Measurements from ENCODE around the gene FOXP4. TPM values are rescaled to one million over a fixed set of nuclear protein-coding genes. Genes with fewer than 3 reads are reported as not detected.
"Not testable (repeated sequence)": the region's sequence is repeated elsewhere in the genome, so short reads cannot be mapped to it uniquely, and the experiment has no call there.

FOXP4 gene
- total RNA-seq, 2 donors from 2014 or later = 25.9 to 27.7 TPM

DNA sequence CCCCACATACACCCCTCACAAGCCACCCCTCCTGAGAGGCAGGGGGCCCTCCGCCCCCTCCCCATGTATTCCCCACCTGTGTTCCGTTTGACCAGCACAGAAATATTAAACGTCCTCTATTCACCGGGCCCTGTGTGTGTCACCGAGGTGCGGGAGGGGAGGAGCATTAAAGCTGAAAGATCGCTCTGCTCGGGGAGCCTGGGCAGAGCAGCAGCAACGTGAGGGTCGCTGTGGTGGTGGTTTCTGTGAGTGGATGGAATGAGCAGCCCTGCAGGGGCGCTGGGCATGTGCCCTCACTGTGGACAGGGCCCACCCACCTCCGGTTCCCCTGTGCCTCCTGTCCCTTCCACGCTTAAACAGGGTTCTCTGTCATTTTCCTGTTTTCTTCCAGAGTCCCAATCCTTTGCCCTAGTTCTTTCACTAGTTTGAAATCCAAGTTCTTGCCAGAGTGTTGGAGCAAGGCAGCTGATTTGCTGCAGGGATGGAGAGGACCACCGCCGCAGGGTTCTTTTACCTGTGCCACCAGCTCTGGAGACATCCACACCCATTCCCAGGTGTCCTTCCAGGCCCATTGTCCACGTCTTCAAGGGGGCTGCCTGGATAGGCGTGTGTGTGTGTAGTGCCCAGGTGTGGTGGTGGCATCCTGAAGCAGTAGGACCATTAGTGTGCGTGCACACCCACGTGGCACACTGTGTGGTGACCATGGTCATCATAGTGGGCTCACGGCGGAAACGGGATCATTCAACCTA is 54.5 kb downstream of the FOXP4 start:
- Mint-ChIP-seq H3K9me3 (no peaks in the 10 kb centered on the region), H3K27ac (no peak overlapping the region), H3K27me3 (ENCODE audit: low read depth) (no peaks in the 10 kb centered on the region), H3K4me3 (no peak overlapping the region), H3K36me3 (ENCODE audit: insufficient read depth in 2 of 2) (no peaks in the 10 kb centered on the region), H3K4me1 (ENCODE audit: low read depth) (peaks cover 8% of the 10 kb centered on the region)
- ATAC-seq (replicated peaks in 1 of 2) (no peak), DNase-seq (no peak)

DNA sequence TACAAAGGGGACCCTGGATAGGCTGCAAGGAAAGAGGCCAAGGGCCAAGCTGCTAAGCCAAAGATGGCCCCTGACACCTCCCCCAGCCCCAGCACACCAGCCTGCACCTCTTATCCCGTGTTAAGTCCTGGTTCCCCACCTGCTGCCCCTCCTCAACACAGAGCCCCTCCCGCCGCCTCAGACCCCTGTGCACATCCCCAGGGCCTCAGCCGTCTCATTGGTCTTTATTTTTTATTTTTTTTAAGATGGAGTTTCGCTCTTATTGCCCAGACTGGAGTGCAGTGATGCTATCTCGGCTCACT is 55.0 kb downstream of the FOXP4 start:
- Mint-ChIP-seq H3K9me3 (no peaks in the 10 kb centered on the region), H3K27ac (no peak overlapping the region), H3K4me3 (no peak overlapping the region), H3K4me1 (ENCODE audit: low read depth) (peaks cover 8% of the 10 kb centered on the region), H3K27me3 (ENCODE audit: low read depth) (no peaks in the 10 kb centered on the region), H3K36me3 (ENCODE audit: insufficient read depth in 2 of 2) (no peaks in the 10 kb centered on the region)
- no peak for ATAC-seq (replicated peaks in 1 of 2)
- DNase-seq = no peak

DNA sequence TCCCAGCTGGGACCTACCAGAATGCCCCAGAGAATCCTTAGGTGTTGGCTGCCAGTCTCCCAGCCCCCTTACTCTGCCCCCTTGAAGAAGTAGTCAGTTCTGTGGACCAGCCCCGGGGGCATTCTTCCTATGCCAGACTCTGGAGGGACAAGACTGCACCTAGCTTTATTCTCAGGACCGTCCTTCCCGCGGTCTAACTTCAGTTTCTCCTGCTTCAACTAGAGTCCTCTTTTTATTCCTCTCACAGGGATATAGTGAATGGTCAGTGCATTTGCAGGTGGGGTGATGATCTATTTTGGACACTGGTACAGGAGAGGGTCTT is 56.2 kb downstream of the FOXP4 start:
- no peak overlapping the region for H3K27ac Mint-ChIP-seq
- no peak for ATAC-seq (replicated peaks in 1 of 2)
- H3K36me3 Mint-ChIP-seq (ENCODE audit: insufficient read depth in 2 of 2) = no peaks in the 10 kb centered on the region
- no peaks in the 10 kb centered on the region for H3K27me3 Mint-ChIP-seq (ENCODE audit: low read depth)
- H3K4me3 Mint-ChIP-seq = no peak overlapping the region
- no peaks in the 10 kb centered on the region for H3K9me3 Mint-ChIP-seq
- no peak for DNase-seq
- H3K4me1 Mint-ChIP-seq (ENCODE audit: low read depth) = peaks cover 8% of the 10 kb centered on the region

DNA sequence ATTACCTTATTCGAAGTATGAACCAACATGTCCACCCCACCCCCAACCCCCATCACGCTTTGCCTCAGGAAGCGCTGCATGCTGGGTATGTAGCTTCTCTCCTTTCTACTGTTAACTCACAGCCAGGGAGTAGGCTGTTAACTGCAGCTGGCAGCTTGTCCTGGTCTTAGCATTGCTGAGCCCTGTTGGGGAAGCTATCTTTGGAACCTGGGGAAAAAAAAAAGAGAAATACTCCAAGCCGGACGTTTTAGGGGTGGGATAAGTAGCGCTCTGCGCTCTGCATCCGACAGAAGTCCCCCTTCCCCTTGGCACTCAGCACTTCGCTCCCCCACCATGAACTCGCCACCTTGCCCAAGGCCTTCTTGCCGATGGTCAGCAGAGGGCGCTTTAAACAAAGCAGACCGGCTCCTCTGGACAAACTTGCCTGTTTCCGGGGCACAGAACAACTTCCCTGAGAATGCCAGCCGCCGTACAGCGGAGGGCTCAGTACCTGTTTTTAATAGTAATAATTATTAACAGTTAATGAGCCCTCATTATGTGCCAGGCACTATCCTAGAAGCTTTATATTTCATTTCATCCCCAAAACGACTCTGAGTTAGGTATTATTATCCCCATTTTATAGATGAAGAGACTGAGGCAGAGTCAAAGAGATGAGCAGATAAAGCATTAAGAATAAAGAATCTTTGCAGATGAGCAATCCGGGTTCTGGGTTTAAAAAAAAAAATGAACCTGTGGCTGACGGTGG is 56.9 kb downstream of the FOXP4 start:
- no peaks in the 10 kb centered on the region for H3K27me3 Mint-ChIP-seq (ENCODE audit: low read depth)
- H3K36me3 Mint-ChIP-seq (ENCODE audit: insufficient read depth in 2 of 2) = no peaks in the 10 kb centered on the region
- H3K9me3 Mint-ChIP-seq = no peaks in the 10 kb centered on the region
- H3K4me3 Mint-ChIP-seq = peak overlapping the region in 1 of 2 donors; percentile 25
- peak; percentile 82 to 84 for ATAC-seq (replicated peaks in 1 of 2)
- peaks cover 8% of the 10 kb centered on the region for H3K4me1 Mint-ChIP-seq (ENCODE audit: low read depth)
- no peak overlapping the region for H3K27ac Mint-ChIP-seq
- DNase-seq = peak; percentile 79 to 80

DNA sequence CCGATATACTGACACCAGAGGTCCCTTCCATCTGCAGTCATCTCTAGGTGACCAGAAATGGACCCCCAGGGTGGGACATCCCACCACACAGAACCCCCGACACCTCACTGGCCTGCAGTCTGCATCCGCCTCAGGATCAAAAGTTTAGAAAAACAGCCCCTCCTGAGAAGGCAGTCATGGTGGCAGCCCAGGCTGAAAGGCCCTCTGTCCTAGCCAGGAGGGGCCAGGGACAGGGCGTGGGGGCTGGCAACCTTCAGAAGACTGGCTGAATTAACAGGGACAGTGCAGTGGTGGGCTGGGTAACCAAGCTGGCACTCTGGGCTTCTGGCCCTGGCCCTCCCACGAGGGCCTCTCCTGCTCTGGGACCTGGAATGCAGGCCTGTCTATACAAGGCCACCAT is 57.8 kb downstream of the FOXP4 start:
- DNase-seq (no peak), ATAC-seq (replicated peaks in 1 of 2) (no peak)
- Mint-ChIP-seq H3K9me3 (no peaks in the 10 kb centered on the region), H3K27me3 (ENCODE audit: low read depth) (no peaks in the 10 kb centered on the region), H3K36me3 (ENCODE audit: insufficient read depth in 2 of 2) (no peaks in the 10 kb centered on the region), H3K4me3 (no peak overlapping the region), H3K4me1 (ENCODE audit: low read depth) (peaks cover 8% of the 10 kb centered on the region), H3K27ac (no peak overlapping the region)

DNA sequence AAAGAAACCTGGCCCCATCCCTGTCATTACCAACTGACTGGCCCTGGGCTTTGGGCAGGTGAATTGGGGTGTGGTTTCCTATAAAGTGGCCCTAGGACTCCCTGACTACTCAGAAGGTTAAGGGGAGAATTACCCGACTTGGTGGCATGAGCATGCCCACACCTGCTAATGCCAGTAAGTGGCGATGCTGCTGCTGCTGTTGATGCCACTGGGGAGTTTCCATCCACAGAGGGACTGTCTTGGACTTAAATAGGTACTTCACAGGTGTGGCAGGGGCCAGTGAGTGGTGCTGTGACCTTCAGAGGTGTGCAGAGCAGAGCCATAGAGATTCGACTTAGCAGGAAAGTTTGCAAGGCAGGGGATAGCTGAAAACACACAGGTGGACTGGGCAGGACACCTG is 59.5 kb downstream of the FOXP4 start:
- DNase-seq (no peak), ATAC-seq (replicated peaks in 1 of 2) (no peak)
- Mint-ChIP-seq H3K9me3 (no peaks in the 10 kb centered on the region), H3K4me1 (ENCODE audit: low read depth) (peaks cover 8% of the 10 kb centered on the region), H3K27ac (no peak overlapping the region), H3K4me3 (no peak overlapping the region), H3K27me3 (ENCODE audit: low read depth) (no peaks in the 10 kb centered on the region), H3K36me3 (ENCODE audit: insufficient read depth in 2 of 2) (no peaks in the 10 kb centered on the region)

- no peak overlapping the region for H3K4me3 Mint-ChIP-seq
- DNase-seq = no peak
- no peak overlapping the region for H3K27ac Mint-ChIP-seq
- no peak for ATAC-seq (replicated peaks in 1 of 2)
- no peaks in the 10 kb centered on the region for H3K36me3 Mint-ChIP-seq (ENCODE audit: insufficient read depth in 2 of 2)
- no peaks in the 10 kb centered on the region for H3K9me3 Mint-ChIP-seq
- no peaks in the 10 kb centered on the region for H3K27me3 Mint-ChIP-seq (ENCODE audit: low read depth)
- H3K4me1 Mint-ChIP-seq (ENCODE audit: low read depth) = peaks cover 8% of the 10 kb centered on the region
These were observed 60.9 kb downstream of the FOXP4 start for GRCh38 chr6:41607036-41607435.

DNA sequence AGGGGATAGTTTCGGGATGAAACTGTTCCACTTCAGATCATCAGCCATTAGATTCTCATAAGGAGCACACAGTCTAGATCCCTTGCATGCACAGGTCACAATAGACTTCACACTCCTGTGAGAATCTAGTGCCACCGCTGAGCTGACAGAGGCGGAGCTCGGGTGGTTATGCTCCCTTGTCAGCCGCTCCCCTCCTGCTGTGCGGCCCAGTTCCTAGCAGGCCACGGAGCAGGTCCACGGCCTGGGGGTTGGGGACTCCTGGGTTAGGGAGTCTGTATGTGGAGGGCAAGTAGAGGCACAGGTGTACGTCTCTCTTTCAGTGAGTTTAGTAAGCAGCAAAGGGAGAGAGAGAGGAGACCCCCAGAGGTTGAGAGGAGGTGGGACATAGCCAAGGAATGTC is 61.6 kb downstream of the FOXP4 start:
- H3K27me3 Mint-ChIP-seq (ENCODE audit: low read depth) = no peaks in the 10 kb centered on the region
- peaks cover 6% of the 10 kb centered on the region for H3K4me1 Mint-ChIP-seq (ENCODE audit: low read depth)
- H3K27ac Mint-ChIP-seq = no peak overlapping the region
- no peak for ATAC-seq (replicated peaks in 1 of 2)
- H3K9me3 Mint-ChIP-seq = no peaks in the 10 kb centered on the region
- peaks cover 0 to 4% of the 10 kb centered on the region in 2 donors for H3K36me3 Mint-ChIP-seq (ENCODE audit: insufficient read depth in 2 of 2)
- no peak for DNase-seq
- H3K4me3 Mint-ChIP-seq = no peak overlapping the region

DNA sequence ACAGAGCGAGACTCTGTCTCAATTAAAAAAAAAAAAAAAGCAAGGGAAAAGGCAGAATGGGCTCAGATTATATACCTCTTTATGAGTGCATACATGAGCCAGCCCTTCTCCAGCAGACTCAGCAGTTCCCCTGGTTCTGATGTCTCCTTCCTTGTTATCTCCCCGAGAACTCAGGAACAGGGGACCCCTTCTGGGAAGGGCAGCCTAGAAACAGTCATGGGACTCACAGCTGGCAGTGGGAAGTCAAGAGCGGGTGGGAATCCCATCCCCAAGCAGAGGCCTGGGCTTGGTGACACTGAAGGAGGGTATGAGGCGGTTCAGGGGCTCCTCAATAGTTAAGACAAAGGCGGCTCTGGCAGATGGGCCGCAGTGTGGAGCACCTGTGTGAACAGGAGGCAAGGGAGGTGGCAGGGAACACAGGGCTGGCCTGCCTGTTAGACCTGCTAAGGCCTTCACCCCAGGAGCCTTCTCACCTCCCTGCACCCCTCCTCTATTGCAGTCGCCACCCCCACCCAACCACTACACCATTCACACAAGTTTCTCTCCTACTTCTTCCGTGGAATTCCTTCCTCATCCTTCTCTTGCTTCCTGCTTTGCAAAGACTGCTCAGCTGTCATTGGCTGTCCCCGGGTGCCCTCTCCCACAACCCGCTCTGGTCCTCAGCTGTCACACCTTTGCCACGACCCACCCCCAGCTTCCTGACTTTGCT is 62.4 kb downstream of the FOXP4 start:
- no peaks in the 10 kb centered on the region for H3K9me3 Mint-ChIP-seq
- no peak overlapping the region for H3K27ac Mint-ChIP-seq
- DNase-seq (no peak), ATAC-seq (replicated peaks in 1 of 2) (no peak)
- peaks cover 3% of the 10 kb centered on the region for H3K27me3 Mint-ChIP-seq (ENCODE audit: low read depth)
- H3K36me3 Mint-ChIP-seq (ENCODE audit: insufficient read depth in 2 of 2) = peaks cover 0 to 4% of the 10 kb centered on the region in 2 donors
- H3K4me3 Mint-ChIP-seq = no peak overlapping the region
- H3K4me1 Mint-ChIP-seq (ENCODE audit: low read depth) = no peaks in the 10 kb centered on the region

GRCh38 chr6:41614715-41615114 is 68.5 kb downstream of the FOXP4 start:
- H3K4me1 Mint-ChIP-seq (ENCODE audit: low read depth) = no peaks in the 10 kb centered on the region
- H3K36me3 Mint-ChIP-seq (ENCODE audit: insufficient read depth in 2 of 2) = peaks cover 0 to 4% of the 10 kb centered on the region in 2 donors
- no peak overlapping the region for H3K4me3 Mint-ChIP-seq
- H3K27me3 Mint-ChIP-seq (ENCODE audit: low read depth) = peaks cover 11% of the 10 kb centered on the region
- DNase-seq = no peak
- no peaks in the 10 kb centered on the region for H3K9me3 Mint-ChIP-seq
- no peak overlapping the region for H3K27ac Mint-ChIP-seq
- ATAC-seq (replicated peaks in 1 of 2) = no peak

- Mint-ChIP-seq H3K27ac (no peak overlapping the region), H3K4me1 (ENCODE audit: low read depth) (no peaks in the 10 kb centered on the region), H3K36me3 (ENCODE audit: insufficient read depth in 2 of 2) (peaks cover 0 to 4% of the 10 kb centered on the region in 2 donors), H3K4me3 (no peak overlapping the region), H3K27me3 (ENCODE audit: low read depth) (peaks cover 11% of the 10 kb centered on the region), H3K9me3 (no peaks in the 10 kb centered on the region)
- no peak for DNase-seq
- ATAC-seq (replicated peaks in 1 of 2) = no peak
These were observed 69.1 kb downstream of the FOXP4 start for GRCh38 chr6:41615311-41615710.

DNA sequence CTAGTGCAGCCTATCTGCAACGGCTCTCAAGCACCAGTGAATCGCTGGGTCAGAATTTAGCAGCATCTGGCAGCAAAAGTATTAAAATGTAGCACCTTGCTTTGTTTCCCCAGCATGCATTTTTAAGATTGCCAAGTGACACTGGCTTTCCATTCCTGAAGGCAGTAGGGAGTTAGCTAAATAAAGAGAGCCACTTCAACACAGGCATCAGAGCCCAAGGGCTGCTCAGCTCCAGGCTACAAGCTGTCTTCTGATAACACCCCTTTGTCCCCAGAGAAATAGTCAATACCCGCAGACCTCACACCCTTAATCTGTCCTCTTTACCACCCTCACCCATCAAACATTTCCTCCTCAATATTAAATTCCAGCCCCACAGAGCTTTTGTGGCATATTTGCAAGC is 72.4 kb downstream of the FOXP4 start:
- Mint-ChIP-seq H3K27me3 (ENCODE audit: low read depth) (peaks cover 15% of the 10 kb centered on the region), H3K4me3 (no peak overlapping the region), H3K36me3 (ENCODE audit: insufficient read depth in 2 of 2) (peaks cover 0 to 6% of the 10 kb centered on the region in 2 donors), H3K4me1 (ENCODE audit: low read depth) (no peaks in the 10 kb centered on the region), H3K27ac (no peak overlapping the region), H3K9me3 (peaks cover 2 to 5% of the 10 kb centered on the region in 2 donors)
- DNase-seq (no peak), ATAC-seq (replicated peaks in 1 of 2) (no peak)

- not testable (repeated sequence) for H3K4me1 Mint-ChIP-seq (ENCODE audit: low read depth); H3K4me3 Mint-ChIP-seq; H3K9me3 Mint-ChIP-seq; H3K36me3 Mint-ChIP-seq (ENCODE audit: insufficient read depth in 2 of 2); H3K27me3 Mint-ChIP-seq (ENCODE audit: low read depth); ATAC-seq (replicated peaks in 1 of 2); H3K27ac Mint-ChIP-seq; DNase-seq
These were observed 73.0 kb downstream of the FOXP4 start for GRCh38 chr6:41619193-41619592.
